ENCODE results near the gene DUSP7.

DNA sequence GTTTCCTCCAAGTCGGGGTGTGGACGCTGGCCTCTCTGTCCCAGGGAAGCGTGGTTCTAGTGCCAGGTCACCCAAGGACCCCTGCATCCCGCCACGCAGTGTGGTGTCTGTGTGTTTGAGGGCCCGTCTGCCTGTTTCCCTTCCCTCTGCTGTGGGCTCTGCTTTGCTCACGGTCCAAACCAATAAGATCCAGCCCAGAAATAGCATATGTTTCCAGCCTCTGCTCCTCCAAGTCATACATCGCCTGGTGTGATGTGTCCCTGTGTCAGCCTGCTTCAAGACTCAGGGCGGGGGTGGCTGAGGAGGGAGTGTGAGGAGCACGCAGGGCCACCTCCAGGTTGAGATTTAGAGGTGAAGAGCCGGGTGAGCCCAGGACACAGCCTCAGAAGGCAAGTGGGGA is 38.8 kb downstream of the DUSP7 start:
- TF ChIP-seq, protein P1, sequence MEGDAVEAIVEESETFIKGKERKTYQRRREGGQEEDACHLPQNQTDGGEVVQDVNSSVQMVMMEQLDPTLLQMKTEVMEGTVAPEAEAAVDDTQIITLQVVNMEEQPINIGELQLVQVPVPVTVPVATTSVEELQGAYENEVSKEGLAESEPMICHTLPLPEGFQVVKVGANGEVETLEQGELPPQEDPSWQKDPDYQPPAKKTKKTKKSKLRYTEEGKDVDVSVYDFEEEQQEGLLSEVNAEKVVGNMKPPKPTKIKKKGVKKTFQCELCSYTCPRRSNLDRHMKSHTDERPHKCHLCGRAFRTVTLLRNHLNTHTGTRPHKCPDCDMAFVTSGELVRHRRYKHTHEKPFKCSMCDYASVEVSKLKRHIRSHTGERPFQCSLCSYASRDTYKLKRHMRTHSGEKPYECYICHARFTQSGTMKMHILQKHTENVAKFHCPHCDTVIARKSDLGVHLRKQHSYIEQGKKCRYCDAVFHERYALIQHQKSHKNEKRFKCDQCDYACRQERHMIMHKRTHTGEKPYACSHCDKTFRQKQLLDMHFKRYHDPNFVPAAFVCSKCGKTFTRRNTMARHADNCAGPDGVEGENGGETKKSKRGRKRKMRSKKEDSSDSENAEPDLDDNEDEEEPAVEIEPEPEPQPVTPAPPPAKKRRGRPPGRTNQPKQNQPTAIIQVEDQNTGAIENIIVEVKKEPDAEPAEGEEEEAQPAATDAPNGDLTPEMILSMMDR (IDR thresholded peaks at IDR 0.05; ENCODE audit: insufficient read depth, low read length, poor library complexity, severe bottlenecking): no peak
- TF ChIP-seq EZH2phosphoT487 (conservative IDR thresholded peaks at IDR 0.05; ENCODE audit: low read length): no peak

Measured in SU-DHL-6 (cell line).